HEK293 (cell line): ENCODE results near the gene PRPF38A.

Experiments used
- AEBP2 ChIP-seq: fragments of 450-650 bp; formaldehyde crosslinking; IDR thresholded peaks from 2 replicates; pipeline ENCODE4 v1.5.1; 2016; ENCODE audit warnings: missing biosample characterization, missing genetic modification characterization, borderline replicate concordance
- BCL6B ChIP-seq: fragments of 450-650 bp; formaldehyde crosslinking; IDR thresholded peaks from 2 replicates; pipeline ENCODE4 v1.5.1; 2017; ENCODE audit warnings: missing biosample characterization, missing genetic modification characterization
- FEZF1 ChIP-seq: fragments of 450-650 bp; formaldehyde crosslinking; IDR thresholded peaks from 2 replicates; pipeline ENCODE4 v1.5.1; 2016; ENCODE audit warnings: missing biosample characterization, missing genetic modification characterization
- GLIS2 ChIP-seq: fragments of 450-650 bp; formaldehyde crosslinking; IDR thresholded peaks from 2 replicates; pipeline ENCODE4 v1.5.1; 2016; ENCODE audit warnings: missing biosample characterization, missing genetic modification characterization
- HOXA7 ChIP-seq: sonication (generic); formaldehyde crosslinking; IDR thresholded peaks from 2 replicates; pipeline ENCODE4 v1.8.1; 2022; ENCODE audit warnings: missing genetic modification reagents, borderline replicate concordance
- HOXC10 ChIP-seq: sonication (generic); formaldehyde crosslinking; IDR thresholded peaks from 2 replicates; pipeline ENCODE4 v1.8.1; 2023; ENCODE audit warnings: mild to moderate bottlenecking, missing genetic modification reagents
- KLF1 ChIP-seq: fragments of 450-650 bp; formaldehyde crosslinking; IDR thresholded peaks from 2 replicates; pipeline ENCODE4 v1.5.1; 2016; ENCODE audit warnings: missing biosample characterization, missing genetic modification characterization
- PBX3 ChIP-seq: sonication (generic); formaldehyde crosslinking; IDR thresholded peaks from 2 replicates; pipeline ENCODE4 v1.8.1; 2022; ENCODE audit warnings: mild to moderate bottlenecking, moderate library complexity, missing genetic modification reagents
- REPIN1 ChIP-seq: fragments of 450-650 bp; formaldehyde crosslinking; IDR thresholded peaks from 2 replicates; pipeline ENCODE4 v1.5.1; 2017; ENCODE audit warnings: missing biosample characterization, missing genetic modification characterization, low read depth
- YY1 ChIP-seq: fragments of 450-650 bp; formaldehyde crosslinking; IDR thresholded peaks from 2 replicates; pipeline ENCODE4 v1.5.1; 2018; ENCODE audit warnings: missing biosample characterization, missing genetic modification characterization
- ZBTB1 ChIP-seq: fragments of 450-650 bp; formaldehyde crosslinking; IDR thresholded peaks from 2 replicates; pipeline ENCODE4 v1.5.1; 2016; ENCODE audit warnings: missing biosample characterization, missing genetic modification characterization
- ZBTB26 ChIP-seq: fragments of 450-650 bp; formaldehyde crosslinking; optimal IDR thresholded peaks from 2 replicates; pipeline ENCODE3; 2016; ENCODE audit warnings: missing biosample characterization, mild to moderate bottlenecking, missing genetic modification characterization
- ZNF121 ChIP-seq: fragments of 450-650 bp; formaldehyde crosslinking; IDR thresholded peaks from 2 replicates; pipeline ENCODE4 v1.5.1; 2016; ENCODE audit warnings: missing biosample characterization, missing genetic modification characterization
- ZNF132 ChIP-seq: fragments of 450-650 bp; formaldehyde crosslinking; IDR thresholded peaks from 2 replicates; pipeline ENCODE4 v1.5.1; 2017; ENCODE audit warnings: missing biosample characterization, missing genetic modification characterization, borderline replicate concordance
- ZNF16 ChIP-seq: fragments of 450-650 bp; formaldehyde crosslinking; IDR thresholded peaks from 2 replicates; pipeline ENCODE4 v1.5.1; 2016; ENCODE audit warnings: low read depth, missing biosample characterization, missing genetic modification characterization
- ZNF24 ChIP-seq: fragments of 450-650 bp; formaldehyde crosslinking; IDR thresholded peaks from 2 replicates; pipeline ENCODE4 v1.5.1; 2016; ENCODE audit warnings: missing biosample characterization, missing genetic modification characterization
- ZNF274 ChIP-seq, 2 experiments: fragments of 200-500 bp in 1 of 2; fragments of 450-650 bp in 1 of 2; sonication (Bioruptor generic) in 1 of 2; formaldehyde crosslinking in 1 of 2; IDR thresholded peaks; 2 replicates each; pipeline versions ENCODE4 v1.5.1 to v1.6.1; 2014 to 2016; ENCODE audit warnings: borderline replicate concordance in 1 of 2, inconsistent platforms in 1 of 2, low read length in 1 of 2, missing biosample characterization in 1 of 2, missing genetic modification characterization in 1 of 2
- ZNF394 ChIP-seq: fragments of 450-650 bp; formaldehyde crosslinking; IDR thresholded peaks from 2 replicates; pipeline ENCODE4 v1.5.1; 2016; ENCODE audit warnings: missing biosample characterization, missing genetic modification characterization, mild to moderate bottlenecking, moderate library complexity, borderline replicate concordance
- ZNF416 ChIP-seq: fragments of 450-650 bp; formaldehyde crosslinking; IDR thresholded peaks from 2 replicates; pipeline ENCODE4 v1.5.1; 2016; ENCODE audit warnings: missing biosample characterization, missing genetic modification characterization
- ZNF449 ChIP-seq: fragments of 450-650 bp; formaldehyde crosslinking; IDR thresholded peaks from 2 replicates; pipeline ENCODE4 v1.5.1; 2017; ENCODE audit warnings: missing biosample characterization, mild to moderate bottlenecking, missing genetic modification characterization, moderate library complexity
- ZNF473 ChIP-seq: fragments of 450-650 bp; formaldehyde crosslinking; IDR thresholded peaks from 2 replicates; pipeline ENCODE4 v1.5.1; 2017; ENCODE audit warnings: missing biosample characterization, missing genetic modification characterization
- ZNF529 ChIP-seq: fragments of 450-650 bp; formaldehyde crosslinking; IDR thresholded peaks from 2 replicates; pipeline ENCODE4 v1.5.1; 2017; ENCODE audit warnings: missing genetic modification characterization, missing biosample characterization; ENCODE audit not compliant: insufficient replicate concordance
- ZNF645 ChIP-seq: fragments of 450-650 bp; formaldehyde crosslinking; IDR thresholded peaks from 2 replicates; pipeline ENCODE4; 2016; ENCODE audit warnings: missing biosample characterization, missing genetic modification characterization
- ZNF654 ChIP-seq: fragments of 450-650 bp; formaldehyde crosslinking; IDR thresholded peaks from 2 replicates; pipeline ENCODE4 v1.5.1; 2016; ENCODE audit warnings: low read depth, missing biosample characterization, missing genetic modification characterization
- ZNF664 ChIP-seq: fragments of 450-650 bp; formaldehyde crosslinking; IDR thresholded peaks from 2 replicates; pipeline ENCODE4 v1.5.1; 2016; ENCODE audit warnings: missing biosample characterization, missing genetic modification characterization
- ZNF768 ChIP-seq: fragments of 450-650 bp; formaldehyde crosslinking; IDR thresholded peaks from 2 replicates; pipeline ENCODE4 v1.5.1; 2018; ENCODE audit warnings: missing biosample characterization, mild to moderate bottlenecking, missing genetic modification characterization
- ZSCAN23 ChIP-seq: fragments of 450-650 bp; formaldehyde crosslinking; IDR thresholded peaks from 2 replicates; pipeline ENCODE4 v1.5.1; 2016; ENCODE audit warnings: missing biosample characterization, missing genetic modification characterization

The PRPF38A gene

GRCh38 chr1:52404116-52404974 is at the start of gene PRPF38A, which contains the start of gene ORC1 (continued):
- TF ChIP-seq AEBP2 (tag by site-specific recombination): no peak
- no peak for TF ChIP-seq FEZF1 (tag by site-specific recombination)
- TF ChIP-seq ZNF664 (tag by site-specific recombination): no peak
- TF ChIP-seq ZSCAN23 (tag by site-specific recombination): peak; percentile 63; the same call in 1 of the 2 replicates
- no peak for TF ChIP-seq ZNF394 (tag by site-specific recombination)
- no peak for TF ChIP-seq BCL6B (tag by site-specific recombination)
- no peak for TF ChIP-seq ZNF768 (tag by site-specific recombination)
- peak; percentile 88 for TF ChIP-seq YY1
- TF ChIP-seq ZNF449: no peak
- no peak for TF ChIP-seq ZBTB1 (tag by site-specific recombination)
- no peak for TF ChIP-seq ZNF473 (tag by site-specific recombination)
- TF ChIP-seq PBX3 (CRISPR knock-in tag): no peak
- no peak for TF ChIP-seq ZNF16 (tag by site-specific recombination)
- TF ChIP-seq ZBTB26: no peak
- TF ChIP-seq KLF1 (tag by site-specific recombination): no peak
- no peak for TF ChIP-seq ZNF132 (tag by site-specific recombination)
- TF ChIP-seq ZNF24 (tag by site-specific recombination): no peak; the same call in 1 of the 2 replicates
- no peak for TF ChIP-seq ZNF121 (tag by site-specific recombination)
- no peak for TF ChIP-seq ZNF654
- no peak for TF ChIP-seq HOXC10 (CRISPR knock-in tag)
- no peak for TF ChIP-seq ZNF416 (tag by site-specific recombination)
- no peak for TF ChIP-seq ZNF645 (tag by site-specific recombination)
- peak; percentile 46; the same call in 1 of the 2 replicates for TF ChIP-seq GLIS2
- no peak for TF ChIP-seq REPIN1 (tag by site-specific recombination)
- no peak for TF ChIP-seq ZNF274 (IDR thresholded peaks at IDR 0.05; ENCODE audit: low read length)
- TF ChIP-seq ZNF274 (tag by site-specific recombination; IDR thresholded peaks at IDR 0.05; ENCODE audit: borderline replicate concordance): no peak
- no peak for TF ChIP-seq ZNF529 (tag by site-specific recombination)
- TF ChIP-seq HOXA7 (CRISPR knock-in tag): no peak
